ENCODE measurements around the gene LRRTM4. TPM values are rescaled to one million over a fixed set of nuclear protein-coding genes. Genes with fewer than 3 reads are reported as not detected.
"Not testable (repeated sequence)": the region's sequence is repeated elsewhere in the genome, so short reads cannot be mapped to it uniquely, and the experiment has no call there.

Gene LRRTM4
- total RNA-seq, 4 donors from 2014 or later, result 0.24 to 38.4 (median 1.0) TPM; not detected in 1

GRCh38 chr2:77169426-77169825 lies 352.8 kb downstream of the LRRTM4 start:
- intact Hi-C loops (cut with DNase I; ENCODE audit: low total_unique reads), result no loop called here
- no peaks in the 10 kb centered on the region for H3K27me3 ChIP-seq
- H3K4me1 ChIP-seq, result no peaks in the 10 kb centered on the region
- TF ChIP-seq POLR2A (IDR thresholded peaks at IDR 0.05) (no peak), CTCF (IDR thresholded peaks at IDR 0.05) (no peak)
- no peaks in the 10 kb centered on the region for H3K9me3 ChIP-seq
- no peak overlapping the region for H3K27ac ChIP-seq
- DNase-seq, result no peak
- H3K4me3 ChIP-seq, result no peak overlapping the region
- H3K36me3 ChIP-seq, result no peaks in the 10 kb centered on the region

GRCh38 chr2:77164021-77164420 lies 358.2 kb downstream of the LRRTM4 start:
- H3K27me3 ChIP-seq; H3K9me3 ChIP-seq; DNase-seq; H3K27ac ChIP-seq; H3K4me3 ChIP-seq; H3K36me3 ChIP-seq; intact Hi-C loops (cut with DNase I; ENCODE audit: low total_unique reads); H3K4me1 ChIP-seq: not testable (repeated sequence)

GRCh38 chr2:77161009-77161408 lies 361.2 kb downstream of the LRRTM4 start:
- Histone ChIP-seq H3K4me1 (no peaks in the 10 kb centered on the region), H3K9me3 (no peaks in the 10 kb centered on the region), H3K36me3 (no peaks in the 10 kb centered on the region), H3K4me3 (no peak overlapping the region), H3K27me3 (no peaks in the 10 kb centered on the region), H3K27ac (no peak overlapping the region)
- no peak for DNase-seq
- intact Hi-C loops (cut with DNase I; ENCODE audit: low total_unique reads), result no loop called here
- TF ChIP-seq CTCF (IDR thresholded peaks at IDR 0.05) (no peak), POLR2A (IDR thresholded peaks at IDR 0.05) (no peak)

- Histone ChIP-seq H3K36me3 (no peaks in the 10 kb centered on the region), H3K27ac (no peak overlapping the region), H3K4me3 (no peak overlapping the region), H3K9me3 (no peaks in the 10 kb centered on the region), H3K27me3 (no peaks in the 10 kb centered on the region), H3K4me1 (no peaks in the 10 kb centered on the region)
- intact Hi-C loops (cut with DNase I; ENCODE audit: low total_unique reads), result no loop called here
- no peak for DNase-seq
- TF ChIP-seq CTCF (IDR thresholded peaks at IDR 0.05), result no peak
- no peak for TF ChIP-seq POLR2A (IDR thresholded peaks at IDR 0.05)
Measured at GRCh38 chr2:77156599-77156998, 365.6 kb downstream of the LRRTM4 start.

GRCh38 chr2:77155511-77155910 lies 366.7 kb downstream of the LRRTM4 start:
- Histone ChIP-seq H3K4me3 (no peak overlapping the region), H3K27me3 (no peaks in the 10 kb centered on the region), H3K36me3 (no peaks in the 10 kb centered on the region), H3K27ac (no peak overlapping the region), H3K4me1 (no peaks in the 10 kb centered on the region), H3K9me3 (no peaks in the 10 kb centered on the region)
- TF ChIP-seq CTCF (IDR thresholded peaks at IDR 0.05) (no peak), POLR2A (IDR thresholded peaks at IDR 0.05) (no peak)
- intact Hi-C loops (cut with DNase I; ENCODE audit: low total_unique reads), result no loop called here
- DNase-seq, result no peak

- Histone ChIP-seq H3K27me3 (no peaks in the 10 kb centered on the region), H3K36me3 (no peaks in the 10 kb centered on the region), H3K4me3 (no peak overlapping the region), H3K9me3 (no peaks in the 10 kb centered on the region), H3K4me1 (no peaks in the 10 kb centered on the region), H3K27ac (no peak overlapping the region)
- DNase-seq, result no peak
- TF ChIP-seq CTCF (IDR thresholded peaks at IDR 0.05), result no peak
- TF ChIP-seq POLR2A (IDR thresholded peaks at IDR 0.05), result no peak
- intact Hi-C loops (cut with DNase I; ENCODE audit: low total_unique reads), result no loop called here
Measured at GRCh38 chr2:77149565-77149964, 372.6 kb downstream of the LRRTM4 start.

All from uterus (tissue), 4 donors.